ENCODE data around the gene LRRC10B.

Gene LRRC10B

GRCh38 chr11:61550665-61551227 is 42.2 kb downstream of the LRRC10B start:
- Histone ChIP-seq H3K27ac (ENCODE audit: low read depth, low read length, poor library complexity, severe bottlenecking) (no peak overlapping the region), H4K20me1 (ENCODE audit: insufficient read depth, low read length) (no peaks in the 10 kb centered on the region), H3K9ac (ENCODE audit: low read length) (no peak overlapping the region), H3F3A (ENCODE audit: insufficient read depth, low read length) (no peaks in the 10 kb centered on the region), H3K4me2 (ENCODE audit: low read length) (no peak overlapping the region), H3K9me3 (ENCODE audit: low read length) (no peaks in the 10 kb centered on the region), H3K4me1 (ENCODE audit: insufficient read depth, low read length, severe bottlenecking) (no peaks in the 10 kb centered on the region), H3K79me2 (ENCODE audit: insufficient read depth, low read length) (no peaks in the 10 kb centered on the region), H3K27me3 (ENCODE audit: insufficient read depth, low read length) (0 out of 2 replicates have a peak, but pooled peaks cover 3% of the 10 kb centered on the region), H3K9me2 (ENCODE audit: low read depth, low read length) (no peaks in the 10 kb centered on the region), H3K4me3 (ENCODE audit: low read depth, low read length, poor library complexity, severe bottlenecking) (no peak overlapping the region), H3K36me3 (ENCODE audit: insufficient read depth, low read length) (no peaks in the 10 kb centered on the region), H2AFZ (ENCODE audit: low read length) (no peak overlapping the region)
- TF ChIP-seq CTCF (IDR thresholded peaks at IDR 0.05; ENCODE audit: low read length) (no peak), EZH2 (IDR thresholded peaks at IDR 0.05; ENCODE audit: borderline replicate concordance, low read length) (no peak)

- Histone ChIP-seq H3K27me3 (ENCODE audit: insufficient read depth, low read length) (0 out of 2 replicates have a peak, but pooled peaks cover 3% of the 10 kb centered on the region), H3K4me3 (ENCODE audit: low read depth, low read length, poor library complexity, severe bottlenecking) (no peak overlapping the region), H3K4me2 (ENCODE audit: low read length) (no peak overlapping the region), H3K9me3 (ENCODE audit: low read length) (no peaks in the 10 kb centered on the region), H3K4me1 (ENCODE audit: insufficient read depth, low read length, severe bottlenecking) (no peaks in the 10 kb centered on the region), H3K36me3 (ENCODE audit: insufficient read depth, low read length) (no peaks in the 10 kb centered on the region), H4K20me1 (ENCODE audit: insufficient read depth, low read length) (no peaks in the 10 kb centered on the region), H3F3A (ENCODE audit: insufficient read depth, low read length) (no peaks in the 10 kb centered on the region), H3K9me2 (ENCODE audit: low read depth, low read length) (no peaks in the 10 kb centered on the region), H3K79me2 (ENCODE audit: insufficient read depth, low read length) (no peaks in the 10 kb centered on the region), H3K9ac (ENCODE audit: low read length) (no peak overlapping the region), H2AFZ (ENCODE audit: low read length) (no peak overlapping the region), H3K27ac (ENCODE audit: low read depth, low read length, poor library complexity, severe bottlenecking) (no peak overlapping the region)
- TF ChIP-seq CTCF (IDR thresholded peaks at IDR 0.05; ENCODE audit: low read length): no peak
- TF ChIP-seq EZH2 (IDR thresholded peaks at IDR 0.05; ENCODE audit: borderline replicate concordance, low read length): no peak
These were observed 43.1 kb downstream of the LRRC10B start for GRCh38 chr11:61551634-61552033.

GRCh38 chr11:61552108-61552635 is 43.6 kb downstream of the LRRC10B start:
- no peak overlapping the region for H3K27ac ChIP-seq (ENCODE audit: low read depth, low read length, poor library complexity, severe bottlenecking)
- H3K4me3 ChIP-seq (ENCODE audit: low read depth, low read length, poor library complexity, severe bottlenecking): no peak overlapping the region
- H4K20me1 ChIP-seq (ENCODE audit: insufficient read depth, low read length): no peaks in the 10 kb centered on the region
- H3K79me2 ChIP-seq (ENCODE audit: insufficient read depth, low read length): no peaks in the 10 kb centered on the region
- H3K4me1 ChIP-seq (ENCODE audit: insufficient read depth, low read length, severe bottlenecking): no peaks in the 10 kb centered on the region
- no peaks in the 10 kb centered on the region for H3F3A ChIP-seq (ENCODE audit: insufficient read depth, low read length)
- H3K4me2 ChIP-seq (ENCODE audit: low read length): no peak overlapping the region
- H3K9ac ChIP-seq (ENCODE audit: low read length): no peak overlapping the region
- H3K9me3 ChIP-seq (ENCODE audit: low read length): no peaks in the 10 kb centered on the region
- no peaks in the 10 kb centered on the region for H3K9me2 ChIP-seq (ENCODE audit: low read depth, low read length)
- no peaks in the 10 kb centered on the region for H3K36me3 ChIP-seq (ENCODE audit: insufficient read depth, low read length)
- 0 out of 2 replicates have a peak, but pooled peaks cover 3% of the 10 kb centered on the region for H3K27me3 ChIP-seq (ENCODE audit: insufficient read depth, low read length)
- TF ChIP-seq CTCF (IDR thresholded peaks at IDR 0.05; ENCODE audit: low read length) (no peak), EZH2 (IDR thresholded peaks at IDR 0.05; ENCODE audit: borderline replicate concordance, low read length) (no peak)
- no peak overlapping the region for H2AFZ ChIP-seq (ENCODE audit: low read length)
